Measurements from ENCODE around the gene HOXD13. TPM values are rescaled to one million over a fixed set of nuclear protein-coding genes. Genes with fewer than 3 reads are reported as not detected.

HOXD13 gene
- total and polyA plus RNA-seq, 2 experiments from 2014 or later, result not detected

DNA sequence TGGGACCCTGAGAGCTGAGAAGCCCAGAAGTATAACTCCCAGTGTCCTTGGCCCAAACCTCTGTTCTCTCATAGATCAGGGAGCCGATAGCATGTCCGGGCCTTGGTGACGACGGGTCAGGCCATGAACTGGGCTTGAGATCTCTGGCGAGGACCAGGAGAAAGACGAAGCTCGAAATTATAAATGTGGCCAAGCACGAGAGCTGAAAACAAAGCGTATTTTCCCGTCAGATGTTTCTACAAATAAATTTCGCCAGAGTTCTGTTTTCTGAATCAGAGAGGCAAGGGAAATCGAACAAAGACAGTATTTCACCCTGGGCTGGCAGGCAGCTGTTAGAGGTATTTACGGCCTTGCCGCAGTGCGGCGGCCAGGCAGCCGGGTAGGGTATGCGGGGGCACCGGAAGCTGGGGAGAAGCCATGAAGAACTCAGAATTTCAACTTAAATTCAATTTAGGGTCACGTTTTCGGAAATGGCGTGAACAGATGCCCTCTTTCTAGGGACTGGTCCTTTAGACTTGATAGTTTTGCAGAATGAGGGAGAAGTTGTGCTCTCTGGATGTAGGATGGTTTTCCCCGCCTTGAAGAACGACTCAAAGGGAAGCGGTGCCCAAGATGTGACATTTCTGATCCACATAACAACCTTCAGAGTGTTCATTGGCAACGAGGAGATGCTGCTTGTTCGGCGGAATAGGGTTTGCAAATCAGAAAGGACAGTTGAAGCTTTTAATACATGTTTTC, 46.6 kb downstream of the HOXD13 start:
- Histone ChIP-seq H3K36me3 (ENCODE audit: insufficient read depth) (no peaks in the 10 kb centered on the region), H3K27ac (ENCODE audit: low read depth) (no peak overlapping the region), H3F3A (replicated peaks; ENCODE audit: low read depth) (peaks cover 39% of the 10 kb centered on the region), H4K20me1 (replicated peaks; ENCODE audit: insufficient read depth) (peaks cover 47% of the 10 kb centered on the region), H3K27me3 (ENCODE audit: insufficient read depth) (peaks cover 100% of the 10 kb centered on the region), H2AFZ (no peak overlapping the region), H3K4me1 (ENCODE audit: insufficient read depth) (peaks cover 35% of the 10 kb centered on the region), H3K4me2 (peak overlapping the region; percentile 21; the same call in 1 of the 2 replicates), H3K4me3 (no peak overlapping the region), H3K79me2 (replicated peaks; ENCODE audit: insufficient read depth) (no peaks in the 10 kb centered on the region), H3K9me2 (ENCODE audit: insufficient read depth) (no peaks in the 10 kb centered on the region)
- peaks cover 98% of the 10 kb centered on the region for H3K27me3 Mint-ChIP-seq (ENCODE audit: insufficient read depth, low read depth, poor library complexity)
- DNase-seq (ENCODE audit: low spot score), result no peak
- peaks cover 22% of the 10 kb centered on the region for H3K4me1 Mint-ChIP-seq
- H3K9me3 Mint-ChIP-seq, result peaks cover 3% of the 10 kb centered on the region; the same call in 1 of the 3 replicates
- ATAC-seq, result no peak
- no peak for TF ChIP-seq EZH2phosphoT487 (IDR thresholded peaks at IDR 0.05; ENCODE audit: unreplicated experiment)
- peak; percentile 82 for TF ChIP-seq EZH2 (IDR thresholded peaks at IDR 0.05; ENCODE audit: low read depth, unreplicated experiment)
- TF ChIP-seq, protein P1, sequence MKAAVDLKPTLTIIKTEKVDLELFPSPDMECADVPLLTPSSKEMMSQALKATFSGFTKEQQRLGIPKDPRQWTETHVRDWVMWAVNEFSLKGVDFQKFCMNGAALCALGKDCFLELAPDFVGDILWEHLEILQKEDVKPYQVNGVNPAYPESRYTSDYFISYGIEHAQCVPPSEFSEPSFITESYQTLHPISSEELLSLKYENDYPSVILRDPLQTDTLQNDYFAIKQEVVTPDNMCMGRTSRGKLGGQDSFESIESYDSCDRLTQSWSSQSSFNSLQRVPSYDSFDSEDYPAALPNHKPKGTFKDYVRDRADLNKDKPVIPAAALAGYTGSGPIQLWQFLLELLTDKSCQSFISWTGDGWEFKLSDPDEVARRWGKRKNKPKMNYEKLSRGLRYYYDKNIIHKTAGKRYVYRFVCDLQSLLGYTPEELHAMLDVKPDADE (IDR thresholded peaks at IDR 0.05), result no peak
- TF ChIP-seq JUNB (IDR thresholded peaks at IDR 0.05; ENCODE audit: unreplicated experiment), result no peak
- no peak for TF ChIP-seq ZNF114 (CRISPR knock-in tag; IDR thresholded peaks at IDR 0.05)
- H3K36me3 Mint-ChIP-seq (ENCODE audit: low read depth), result no peaks in the 10 kb centered on the region; the same call in 2 of the 3 replicates
- peak overlapping the region; percentile 32; the same call in 2 of the 3 replicates for H3K4me3 Mint-ChIP-seq
- no peak overlapping the region for H3K27ac Mint-ChIP-seq

DNA sequence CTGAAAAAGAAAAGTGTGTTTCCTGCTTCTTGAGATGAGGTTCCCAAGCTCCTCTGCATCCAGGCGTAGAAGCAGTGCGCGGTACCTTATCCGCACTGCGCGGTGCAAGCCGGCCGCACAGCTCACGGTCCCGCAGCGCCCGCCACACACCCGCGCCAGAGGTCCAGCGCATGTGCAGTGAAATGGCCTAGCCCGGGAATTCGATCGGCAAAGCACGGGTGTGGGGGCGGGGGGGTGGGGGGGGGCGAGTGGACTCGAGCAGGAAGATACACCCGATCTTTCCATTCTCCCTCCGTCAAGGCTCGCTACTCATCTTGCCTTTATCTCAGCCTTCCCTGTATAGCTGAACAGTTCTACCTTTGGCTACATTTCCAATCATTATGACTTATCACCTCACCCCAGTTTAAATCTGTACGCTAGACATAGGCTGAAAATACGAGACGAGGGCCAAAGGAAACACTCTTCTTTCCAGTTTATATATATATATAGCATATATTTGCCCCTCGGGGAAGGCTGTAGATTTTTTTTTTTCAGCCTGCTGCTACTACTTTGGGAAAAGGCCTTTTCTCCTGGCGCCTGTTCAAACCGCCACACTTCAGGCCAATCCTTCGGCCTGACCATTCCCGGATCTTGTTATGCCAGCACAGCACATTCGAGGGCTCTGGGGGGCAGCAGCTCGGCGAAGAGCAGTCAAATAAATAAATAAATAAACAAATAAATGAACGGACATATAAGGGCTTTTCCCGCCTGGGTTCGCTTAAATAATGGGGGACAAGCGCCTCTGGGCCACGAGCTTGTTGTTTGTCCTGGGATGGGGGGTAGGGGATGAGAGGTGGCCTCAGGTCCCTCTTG, 47.4 kb downstream of the HOXD13 start:
- H3K9me2 ChIP-seq (ENCODE audit: insufficient read depth), result no peaks in the 10 kb centered on the region
- Mint-ChIP-seq H3K9me3 (peaks cover 3% of the 10 kb centered on the region; the same call in 1 of the 3 replicates), H3K4me1 (peaks cover 22% of the 10 kb centered on the region), H3K27me3 (ENCODE audit: insufficient read depth, low read depth, poor library complexity) (peaks cover 98% of the 10 kb centered on the region), H3K27ac (no peak overlapping the region), H3K36me3 (ENCODE audit: low read depth) (no peaks in the 10 kb centered on the region; the same call in 2 of the 3 replicates), H3K4me3 (peak overlapping the region; percentile 62)
- no peaks in the 10 kb centered on the region for H3K79me2 ChIP-seq (replicated peaks; ENCODE audit: insufficient read depth)
- no peak overlapping the region for H3K27ac ChIP-seq (ENCODE audit: low read depth)
- H3K36me3 ChIP-seq (ENCODE audit: insufficient read depth), result no peaks in the 10 kb centered on the region
- peak overlapping the region; percentile 81 for H3K4me2 ChIP-seq
- H2AFZ ChIP-seq, result peak overlapping the region; percentile 97; the same call in 1 of the 2 replicates
- TF ChIP-seq EZH2 (IDR thresholded peaks at IDR 0.05; ENCODE audit: low read depth, unreplicated experiment) (peak; percentile 73), CREB1 (CRISPR knock-in tag; IDR thresholded peaks at IDR 0.05; ENCODE audit: low read depth) (no peak)
- H3F3A ChIP-seq (replicated peaks; ENCODE audit: low read depth), result peaks cover 31% of the 10 kb centered on the region
- H4K20me1 ChIP-seq (replicated peaks; ENCODE audit: insufficient read depth), result peaks cover 40% of the 10 kb centered on the region
- DNase-seq (ENCODE audit: low spot score), result no peak
- ATAC-seq, result peak; percentile 10; the same call in 2 of the 3 replicates
- H3K4me1 ChIP-seq (ENCODE audit: insufficient read depth), result peaks cover 27% of the 10 kb centered on the region
- H3K27me3 ChIP-seq (ENCODE audit: insufficient read depth), result peaks cover 100% of the 10 kb centered on the region
- peak overlapping the region; percentile 64 for H3K4me3 ChIP-seq
